HepG2 (cell line): ENCODE results near the gene MFSD2B. TPM values are rescaled to one million over a fixed set of nuclear protein-coding genes. Genes with fewer than 3 reads are reported as not detected.

Experiments
- ZNF550 ChIP-seq: sonication (generic); formaldehyde crosslinking; IDR thresholded peaks from 2 replicates; pipeline ENCODE4 v1.4.0; 2020; ENCODE audit warnings: mild to moderate bottlenecking, missing genetic modification reagents, borderline replicate concordance
- ZNF788 ChIP-seq: sonication (generic); formaldehyde crosslinking; IDR thresholded peaks from 2 replicates; pipeline ENCODE4 v1.5.0; 2020; ENCODE audit warnings: mild to moderate bottlenecking, missing genetic modification reagents, borderline replicate concordance
- polyA plus RNA-seq, 8 experiments: library from polyadenylated mRNA; depleted of rRNA in 3 of 8; stranded (reverse) in 7 of 8; unstranded in 1 of 8; fragments of >200 nt; fragmentation: Illumina TruSeq in 4 of 8; extraction: Trizol in 4 of 8; gene quantifications; 2 replicates each; pipeline versions ENCODE4 v1.2.1 to v1.2.3, GENCODE V29; 2011 to 2016; ENCODE audit warnings: low read depth in 4 of 8, missing spikeins in 1 of 8, mixed read lengths in 1 of 8; ENCODE audit not compliant: insufficient read depth in 1 of 8
- total RNA-seq, 5 experiments: library from RNA; depleted of rRNA; stranded (reverse); fragments of >200 nt; fragmentation: Illumina TruSeq; extraction: Trizol; gene quantifications; 2 replicates each; pipeline ENCODE4 v1.2.3, GENCODE V29; 2016; ENCODE audit warnings: low read depth in 1 of 5
- TF ChIP-seq, protein P1 (sequence below): sonication (generic); formaldehyde crosslinking; IDR thresholded peaks from 2 replicates; pipeline ENCODE4 v1.8.0; 2022; ENCODE audit warnings: low read depth, missing genetic modification reagents
- TF ChIP-seq, protein P2 (sequence below), 2 experiments: sonication (generic) in 1 of 2; formaldehyde crosslinking in 1 of 2; IDR thresholded peaks; 2 replicates each; pipeline versions ENCODE4 v1.6.1 to v1.9.0; 2014 to 2022; ENCODE audit warnings: antibody characterized with exemption in 1 of 2, borderline replicate concordance in 1 of 2, inconsistent platforms in 1 of 2, low read depth in 1 of 2, missing genetic modification reagents in 1 of 2

MFSD2B gene
- total and polyA plus RNA-seq, 2 of the 13 experiments (the other 11 are each of a cell fraction or from before 2014, with no cell fraction given) = 0.21 to 0.93 TPM

DNA sequence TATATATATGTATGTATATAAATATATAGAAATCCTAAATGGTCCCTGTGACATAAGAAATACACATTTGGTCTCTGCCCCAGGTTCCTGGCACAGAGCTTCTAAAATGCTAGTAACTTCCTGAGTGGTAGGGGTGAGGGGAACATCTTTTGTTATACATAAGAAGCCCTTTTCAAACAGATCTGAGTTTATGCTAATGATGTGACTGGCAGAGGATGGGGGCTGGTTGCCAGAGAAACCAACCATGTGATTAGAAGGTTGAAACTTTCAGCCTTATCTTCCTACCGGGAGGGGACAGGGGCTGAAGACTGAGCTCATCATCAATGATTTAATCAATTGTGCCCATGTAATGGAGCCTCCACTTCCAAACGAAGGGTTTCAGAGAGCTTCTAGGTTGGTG lies 16.3 kb downstream of the MFSD2B start (continued):
- TF ChIP-seq, protein P1, sequence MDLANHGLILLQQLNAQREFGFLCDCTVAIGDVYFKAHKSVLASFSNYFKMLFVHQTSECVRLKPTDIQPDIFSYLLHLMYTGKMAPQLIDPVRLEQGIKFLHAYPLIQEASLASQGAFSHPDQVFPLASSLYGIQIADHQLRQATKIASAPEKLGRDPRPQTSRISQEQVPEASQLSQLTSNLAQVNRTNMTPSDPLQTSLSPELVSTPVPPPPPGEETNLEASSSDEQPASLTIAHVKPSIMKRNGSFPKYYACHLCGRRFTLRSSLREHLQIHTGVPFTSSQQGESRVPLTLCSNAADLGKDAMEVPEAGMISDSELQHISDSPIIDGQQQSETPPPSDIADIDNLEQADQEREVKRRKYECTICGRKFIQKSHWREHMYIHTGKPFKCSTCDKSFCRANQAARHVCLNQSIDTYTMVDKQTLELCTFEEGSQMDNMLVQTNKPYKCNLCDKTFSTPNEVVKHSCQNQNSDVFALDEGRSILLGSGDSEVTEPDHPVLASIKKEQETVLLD = no peak
- TF ChIP-seq, protein P2, sequence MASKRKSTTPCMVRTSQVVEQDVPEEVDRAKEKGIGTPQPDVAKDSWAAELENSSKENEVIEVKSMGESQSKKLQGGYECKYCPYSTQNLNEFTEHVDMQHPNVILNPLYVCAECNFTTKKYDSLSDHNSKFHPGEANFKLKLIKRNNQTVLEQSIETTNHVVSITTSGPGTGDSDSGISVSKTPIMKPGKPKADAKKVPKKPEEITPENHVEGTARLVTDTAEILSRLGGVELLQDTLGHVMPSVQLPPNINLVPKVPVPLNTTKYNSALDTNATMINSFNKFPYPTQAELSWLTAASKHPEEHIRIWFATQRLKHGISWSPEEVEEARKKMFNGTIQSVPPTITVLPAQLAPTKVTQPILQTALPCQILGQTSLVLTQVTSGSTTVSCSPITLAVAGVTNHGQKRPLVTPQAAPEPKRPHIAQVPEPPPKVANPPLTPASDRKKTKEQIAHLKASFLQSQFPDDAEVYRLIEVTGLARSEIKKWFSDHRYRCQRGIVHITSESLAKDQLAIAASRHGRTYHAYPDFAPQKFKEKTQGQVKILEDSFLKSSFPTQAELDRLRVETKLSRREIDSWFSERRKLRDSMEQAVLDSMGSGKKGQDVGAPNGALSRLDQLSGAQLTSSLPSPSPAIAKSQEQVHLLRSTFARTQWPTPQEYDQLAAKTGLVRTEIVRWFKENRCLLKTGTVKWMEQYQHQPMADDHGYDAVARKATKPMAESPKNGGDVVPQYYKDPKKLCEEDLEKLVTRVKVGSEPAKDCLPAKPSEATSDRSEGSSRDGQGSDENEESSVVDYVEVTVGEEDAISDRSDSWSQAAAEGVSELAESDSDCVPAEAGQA (IDR thresholded peaks at IDR 0.05; ENCODE audit: low read depth) = no peak
- TF ChIP-seq, protein P2 (CRISPR knock-in tag; IDR thresholded peaks at IDR 0.05; ENCODE audit: borderline replicate concordance) = no peak
- TF ChIP-seq ZNF550 (CRISPR knock-in tag) (no peak), ZNF788 (CRISPR knock-in tag) (no peak)
